Activated naive CD4-positive, alpha-beta T cell treated with anti-CD3 and anti-CD28 coated beads, Interleukin-2, amount 50 U/mL, for 16 hours (primary cell): ENCODE results near the gene CFAP410.
"Not testable (repeated sequence)": the region's sequence is repeated elsewhere in the genome, so short reads cannot be mapped to it uniquely, and the experiment has no call there.

Experiments
- DNase-seq: peaks from one replicate; pipeline ENCODE4 v3.0.0-alpha.2; 2020

Gene CFAP410

GRCh38 chr21:44296916-44297315, 42.3 kb downstream of the CFAP410 start:
- DNase-seq = no peak

- no peak for DNase-seq
These were observed 43.1 kb downstream of the CFAP410 start for GRCh38 chr21:44296103-44296519.

DNA sequence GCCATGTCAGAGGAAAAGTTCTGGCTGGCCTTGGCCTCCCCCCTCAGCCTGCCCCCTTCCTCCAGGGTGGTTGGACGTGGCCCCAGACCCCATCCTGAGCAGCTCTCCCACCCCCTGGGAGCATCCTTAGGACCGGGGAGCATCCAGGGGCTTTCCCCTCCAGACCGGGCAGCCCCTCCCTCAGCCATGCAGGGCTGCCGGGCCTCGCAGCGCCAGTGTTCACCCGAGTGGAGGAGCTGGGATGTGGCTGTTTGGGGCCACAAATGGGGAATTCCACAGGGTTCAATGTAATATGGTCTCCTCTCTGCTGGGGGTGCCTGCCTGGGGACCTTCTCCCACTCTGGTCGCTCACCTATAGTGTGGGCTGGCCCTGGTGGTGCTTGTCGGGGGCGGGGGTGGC, 43.5 kb downstream of the CFAP410 start:
- no peak for DNase-seq

DNA sequence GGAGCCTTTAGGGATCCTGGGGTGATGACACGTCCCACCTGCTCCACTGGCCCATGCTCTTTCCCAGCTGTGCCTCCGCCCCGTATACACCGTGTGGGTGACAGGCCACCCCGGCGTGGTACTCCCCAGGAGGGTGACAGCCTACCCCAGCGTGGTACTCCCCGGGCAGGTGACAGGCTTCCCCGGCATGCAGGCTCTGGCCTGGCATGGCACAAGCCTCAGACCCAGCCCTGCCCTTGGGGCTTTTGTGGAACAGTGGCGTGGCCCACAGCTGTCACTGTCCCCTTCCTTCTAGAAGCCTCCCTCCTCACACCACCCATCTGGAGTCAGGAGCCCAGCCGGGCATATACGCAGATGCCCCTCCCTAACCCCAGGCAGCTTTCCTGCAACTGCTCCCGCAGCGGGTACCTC, 44.0 kb downstream of the CFAP410 start:
- DNase-seq = no peak

- DNase-seq = no peak
These were observed 44.6 kb downstream of the CFAP410 start for GRCh38 chr21:44294391-44295162.

DNA sequence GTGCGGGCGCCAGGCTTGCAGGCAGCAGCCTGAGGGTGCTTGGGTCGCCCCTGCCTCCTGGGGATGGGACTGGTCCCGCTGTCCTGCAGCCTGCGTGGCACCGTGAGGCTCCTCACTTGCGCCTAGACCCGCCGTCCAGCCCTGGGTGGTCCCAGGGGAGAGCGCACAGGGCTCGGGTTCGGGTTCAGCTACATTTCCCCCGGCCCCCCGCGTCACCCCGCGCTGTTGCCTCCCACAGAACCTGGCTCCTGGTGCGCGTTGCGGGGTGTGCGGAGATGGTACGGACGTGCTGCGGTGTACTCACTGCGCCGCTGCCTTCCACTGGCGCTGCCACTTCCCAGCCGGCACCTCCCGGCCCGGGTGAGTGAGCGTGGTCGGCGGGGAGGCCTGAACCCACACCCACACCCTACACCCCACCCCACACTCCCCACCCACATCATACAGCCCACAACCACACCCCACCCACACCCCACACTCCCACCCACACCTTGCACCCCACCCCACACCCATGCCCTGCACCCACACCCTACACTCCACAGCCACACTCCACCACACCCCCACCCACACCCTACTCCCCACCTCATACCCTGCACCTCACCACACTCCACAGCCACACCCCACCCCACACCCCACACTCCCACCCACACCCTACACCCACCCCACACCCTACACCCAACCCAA, 45.5 kb downstream of the CFAP410 start:
- no peak for DNase-seq

GRCh38 chr21:44292812-44293195, 46.4 kb downstream of the CFAP410 start:
- no peak for DNase-seq

- DNase-seq = no peak
These were observed 47.0 kb downstream of the CFAP410 start for GRCh38 chr21:44291936-44292811.

DNA sequence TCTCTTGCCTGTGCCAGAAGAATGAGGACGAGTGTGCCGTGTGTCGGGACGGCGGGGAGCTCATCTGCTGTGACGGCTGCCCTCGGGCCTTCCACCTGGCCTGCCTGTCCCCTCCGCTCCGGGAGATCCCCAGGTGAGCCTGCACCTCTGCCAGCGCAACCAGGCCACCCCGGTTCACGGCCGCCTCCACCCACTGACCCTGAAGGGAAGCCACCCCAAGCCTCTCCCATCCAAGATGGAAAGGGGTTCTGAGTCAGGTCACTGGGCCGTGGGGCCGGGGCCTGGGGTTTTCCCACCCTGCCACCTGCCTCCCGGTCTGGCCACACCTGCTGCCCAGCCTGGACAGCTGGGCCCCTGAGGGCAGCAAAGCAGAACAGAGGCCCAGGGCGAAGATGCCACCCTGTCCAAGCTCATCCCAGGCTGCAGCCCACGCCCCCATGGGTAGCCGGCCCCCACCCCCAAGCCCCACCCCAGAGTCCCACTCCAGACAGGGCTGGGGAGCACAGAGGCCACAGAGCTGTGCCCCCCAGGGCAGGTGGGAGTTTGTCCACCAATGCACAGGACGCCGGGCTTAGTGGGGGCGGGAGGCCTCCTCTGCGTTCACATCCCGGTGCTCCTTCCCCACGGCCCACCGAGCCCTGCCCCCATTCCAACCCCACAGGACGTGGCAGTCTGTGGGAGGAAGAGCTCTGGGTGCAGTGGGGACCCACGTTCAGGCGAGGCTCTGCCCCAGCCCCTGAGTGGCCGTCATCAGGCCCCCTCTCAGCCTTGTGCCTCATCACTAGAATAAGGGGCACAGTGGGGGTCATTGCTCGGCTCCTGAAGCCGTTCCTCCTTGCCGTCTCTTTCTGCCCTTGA, 47.9 kb downstream of the CFAP410 start:
- no peak for DNase-seq

- DNase-seq = no peak
These were observed 48.7 kb downstream of the CFAP410 start for GRCh38 chr21:44290327-44291077.

GRCh38 chr21:44289381-44290010, 49.7 kb downstream of the CFAP410 start:
- DNase-seq = no peak

- DNase-seq = no peak
These were observed 50.7 kb downstream of the CFAP410 start for GRCh38 chr21:44288251-44289110.

DNA sequence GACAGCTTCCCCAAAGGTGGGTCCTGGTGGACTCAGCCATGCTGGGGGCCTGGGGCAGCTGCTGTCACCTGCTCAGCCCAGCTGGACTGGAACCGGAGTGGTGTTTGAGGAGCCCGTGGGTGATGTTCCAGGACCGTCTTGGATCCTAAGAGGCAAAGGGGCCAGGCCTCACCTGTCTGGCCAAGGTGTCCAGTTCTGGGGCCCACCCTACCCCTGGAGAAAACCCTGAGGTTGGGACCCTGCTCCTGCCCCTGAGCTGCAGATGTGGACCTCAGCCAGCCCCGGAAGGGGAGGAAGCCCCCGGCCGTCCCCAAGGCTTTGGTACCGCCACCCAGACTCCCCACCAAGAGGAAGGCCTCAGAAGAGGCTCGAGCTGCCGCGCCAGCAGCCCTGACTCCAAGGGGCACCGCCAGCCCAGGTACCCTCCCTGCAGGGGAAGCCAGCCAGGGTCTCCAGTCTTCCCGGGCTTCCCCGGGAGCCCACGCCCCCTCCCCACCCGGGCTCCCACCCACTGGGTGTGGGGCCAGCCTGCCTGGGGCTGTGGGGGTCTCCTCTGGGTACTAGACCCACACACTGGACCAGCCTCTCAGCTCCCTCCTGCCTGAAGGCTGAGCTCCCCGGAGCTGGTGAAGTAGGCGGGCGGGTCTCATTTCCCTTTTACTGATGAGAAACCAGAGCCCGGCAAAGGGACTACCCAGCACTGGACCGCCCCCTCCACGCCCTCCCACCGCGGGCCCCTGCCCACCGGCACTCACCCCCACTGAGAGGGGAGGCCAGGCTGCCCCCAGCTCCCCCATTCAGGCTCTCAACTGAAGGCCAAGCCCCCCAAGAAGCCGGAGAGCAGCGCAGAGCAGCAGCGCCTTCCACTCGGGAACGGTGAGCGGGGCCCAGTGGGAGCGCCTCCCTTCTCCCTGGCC, 52.2 kb downstream of the CFAP410 start:
- no peak for DNase-seq

DNA sequence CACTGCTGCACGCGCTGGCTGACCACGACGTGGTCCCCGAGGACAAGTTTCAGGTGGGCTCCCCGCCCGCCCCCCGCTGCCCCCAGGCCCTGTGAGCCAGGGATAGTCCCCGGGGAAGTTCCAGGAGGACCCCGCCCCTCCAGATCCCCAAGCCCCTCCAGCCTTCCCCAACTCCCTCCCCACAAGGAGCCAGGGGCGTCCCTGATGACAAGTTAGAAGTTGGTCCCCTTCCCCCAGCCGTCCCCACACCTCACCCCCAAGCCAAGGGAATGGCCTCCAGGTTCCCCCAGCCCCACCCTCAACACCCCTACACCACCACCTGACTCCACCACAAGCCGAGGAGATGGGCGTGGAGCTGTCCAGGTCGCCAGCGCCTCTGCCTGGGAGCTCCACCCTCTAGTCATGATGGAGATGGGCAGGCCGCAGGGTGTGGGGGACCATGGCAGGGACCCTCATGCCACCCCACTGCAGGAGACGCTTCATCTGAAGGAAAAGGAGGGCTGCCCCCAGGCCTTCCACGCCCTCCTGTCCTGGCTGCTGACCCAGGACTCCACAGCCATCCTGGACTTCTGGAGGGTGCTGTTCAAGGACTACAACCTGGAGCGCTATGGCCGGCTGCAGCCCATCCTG, 53.0 kb downstream of the CFAP410 start:
- DNase-seq = no peak

- no peak for DNase-seq
These were observed 53.8 kb downstream of the CFAP410 start, which contains the start of gene AIRE for GRCh38 chr21:44285138-44285992. Gene AIRE (plus strand): TSS chr21:44285876. CDS start chr21:44286007, 131 bp downstream.

DNA sequence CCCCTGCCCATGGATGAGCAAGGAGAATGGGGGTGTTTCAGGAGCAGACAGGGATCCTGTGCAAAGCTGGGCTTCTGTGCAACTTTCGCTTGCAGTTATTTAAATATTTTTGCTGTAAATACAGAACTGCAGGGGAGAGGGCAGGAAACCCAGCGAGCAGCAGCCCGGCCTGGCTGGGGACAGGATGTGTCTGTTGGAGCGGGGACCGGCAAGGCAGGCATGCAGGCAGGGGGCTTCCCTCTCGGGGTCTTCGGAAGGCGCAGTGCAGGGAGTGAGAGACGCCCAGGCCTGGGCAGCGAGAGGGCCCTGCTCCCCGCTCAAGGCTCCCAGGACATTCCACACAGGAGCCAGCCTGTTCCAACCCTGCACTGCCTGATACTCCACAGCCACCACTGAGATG, 55.2 kb downstream of the CFAP410 start:
- no peak for DNase-seq

DNA sequence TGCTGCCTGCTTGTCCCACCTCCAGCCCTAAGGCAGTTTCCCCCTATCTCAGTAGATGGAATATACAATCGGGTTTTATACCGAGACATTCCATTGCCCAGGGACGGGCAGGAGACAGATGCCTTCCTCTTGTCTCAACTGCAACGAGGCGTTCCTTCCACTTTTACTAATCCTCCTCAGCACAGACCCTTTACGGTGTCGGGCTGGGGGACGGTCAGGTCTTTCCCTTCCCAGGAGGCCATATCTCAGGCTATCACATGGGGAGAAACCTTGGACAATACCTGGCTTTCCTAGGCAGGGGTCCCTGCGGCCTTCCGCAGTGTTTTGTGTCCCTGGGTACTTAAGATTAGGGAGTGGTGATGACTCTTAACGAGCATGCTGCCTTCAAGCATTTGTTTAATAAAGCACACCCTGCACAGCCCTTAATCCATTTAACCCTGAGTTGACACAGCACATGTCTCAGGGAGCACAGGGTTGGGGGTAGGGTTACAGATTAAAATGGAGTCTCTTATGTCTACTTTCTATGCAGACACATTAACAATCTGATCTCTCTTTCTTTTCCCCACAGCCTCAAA, 55.9 kb downstream of the CFAP410 start:
- DNase-seq = not testable (repeated sequence)
